C4-2B (cell line): ENCODE measurements around the gene EFNA1.
A peak's percentile ranks its signal among the peaks of the same experiment; 100 is the strongest.
"Not testable (repeated sequence)": the region's sequence is repeated elsewhere in the genome, so short reads cannot be mapped to it uniquely, and the experiment has no call there.

Experiments
- H3K27ac ChIP-seq: fragments of 450-650 bp; 2 replicates; pipeline ENCODE4 v1.5.1; 2017
- CTCF ChIP-seq: fragments of 450-650 bp; conservative IDR thresholded peaks from 2 replicates; pipeline ENCODE4 v1.5.1; 2017; ENCODE audit warnings: mild to moderate bottlenecking
- ZFX ChIP-seq: fragments of 450-650 bp; IDR thresholded peaks from 2 replicates; pipeline ENCODE4 v1.6.1; 2017

EFNA1 gene

DNA sequence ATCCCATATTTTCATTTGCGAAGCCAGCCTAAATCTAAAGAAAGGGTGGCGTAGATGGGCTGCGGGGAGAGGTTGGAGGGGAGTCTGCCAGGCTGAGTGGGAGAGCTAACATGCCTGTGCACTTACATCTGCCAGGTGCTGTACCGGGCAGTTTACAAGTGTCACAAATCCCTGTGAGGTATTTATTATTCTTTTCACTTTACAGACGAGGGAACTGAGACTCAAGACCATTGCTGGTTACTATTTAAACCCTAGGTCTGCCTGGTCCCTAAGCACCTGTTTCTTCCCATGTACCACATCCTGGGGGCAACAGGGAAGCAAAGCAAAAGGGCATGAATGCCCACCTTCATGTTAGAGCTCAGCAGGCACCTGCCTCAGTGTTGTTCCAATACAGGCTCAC lies 19.4 kb upstream of the EFNA1 start:
- TF ChIP-seq CTCF (no peak), ZFX (no peak)
- no peak overlapping the region for H3K27ac ChIP-seq

DNA sequence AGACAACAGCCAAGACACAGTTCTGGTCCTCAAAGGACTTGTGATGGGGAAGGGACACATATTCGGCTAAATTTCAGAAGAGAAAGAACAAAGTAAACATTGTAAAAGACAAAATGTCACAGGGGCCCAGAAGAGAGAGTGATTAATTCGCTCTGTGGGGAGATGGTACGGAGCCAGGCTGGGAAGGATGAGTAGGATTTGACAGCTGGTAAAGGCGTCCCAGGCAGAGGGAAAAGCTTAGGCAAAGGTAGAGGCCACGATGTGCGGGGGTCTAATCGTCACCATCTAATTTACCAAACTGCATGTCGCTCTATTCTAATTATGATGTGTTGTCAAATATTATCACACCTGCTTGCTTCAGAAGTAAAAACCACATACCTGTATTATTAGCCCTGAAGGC lies 17.3 kb upstream of the EFNA1 start:
- TF ChIP-seq ZFX (no peak), CTCF (no peak)
- no peak overlapping the region for H3K27ac ChIP-seq

DNA sequence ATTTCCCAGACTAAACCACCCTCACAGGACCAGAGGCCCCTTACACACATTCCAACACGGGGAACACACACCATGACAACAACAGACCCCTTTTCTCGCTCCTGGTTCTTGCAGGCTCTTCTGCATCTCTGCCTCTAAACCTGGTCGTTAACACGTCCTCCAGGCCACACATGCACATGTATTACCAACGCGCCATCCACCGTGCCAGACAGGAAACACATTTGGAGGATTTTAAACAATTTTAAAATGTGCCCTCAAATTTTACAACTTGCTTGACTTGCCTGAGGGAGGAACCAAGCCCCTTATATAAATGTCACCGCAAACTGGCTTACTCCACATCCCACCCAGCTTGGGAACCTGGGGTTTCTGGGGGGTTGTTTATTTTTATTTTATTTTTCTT lies 16.9 kb upstream of the EFNA1 start:
- H3K27ac ChIP-seq = no peak overlapping the region
- TF ChIP-seq ZFX = no peak
- TF ChIP-seq CTCF = no peak

- no peak for TF ChIP-seq CTCF
- no peak for TF ChIP-seq ZFX
- H3K27ac ChIP-seq = no peak overlapping the region
These were observed 14.2 kb upstream of the EFNA1 start for GRCh38 chr1:155113450-155113980.

- H3K27ac ChIP-seq = no peak overlapping the region
- TF ChIP-seq ZFX = no peak
These were observed 11.4 kb upstream of the EFNA1 start for GRCh38 chr1:155116113-155116764.

- TF ChIP-seq CTCF (no peak), ZFX (no peak)
- no peak overlapping the region for H3K27ac ChIP-seq
These were observed 10.1 kb upstream of the EFNA1 start for GRCh38 chr1:155117610-155118009.

- not testable (repeated sequence) for H3K27ac ChIP-seq
These were observed 9.6 kb upstream of the EFNA1 start for GRCh38 chr1:155118090-155118489.

DNA sequence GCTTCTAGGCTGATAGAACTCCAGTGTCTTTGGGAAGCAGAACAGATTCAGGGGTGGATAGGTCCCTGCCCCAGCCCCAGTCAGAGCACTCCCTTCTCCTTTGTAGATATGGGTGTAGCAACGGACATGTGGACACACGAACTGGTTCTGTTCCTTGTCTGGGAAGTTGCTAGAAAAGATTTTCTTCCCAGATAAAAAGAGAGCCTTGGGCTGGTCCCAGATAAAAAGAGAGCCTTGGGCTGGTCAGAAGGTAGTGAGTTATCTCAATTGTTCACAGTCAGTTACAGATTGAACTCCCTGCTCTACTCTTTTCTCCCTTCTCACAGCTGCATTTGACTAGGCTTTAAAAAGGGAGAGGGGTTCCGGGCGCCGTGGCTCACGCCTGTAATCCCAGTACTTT lies 7.4 kb upstream of the EFNA1 start:
- peak overlapping the region; percentile 39 for H3K27ac ChIP-seq

More for the DNA sequence above, 7.4 kb upstream of the EFNA1 start:
- TF ChIP-seq CTCF = no peak
- no peak for TF ChIP-seq ZFX
